Stimulated activated CD8-positive, alpha-beta memory T cell treated with anti-CD3 and anti-CD28 coated beads, Interleukin-7, amount 100 ng/mL, for 48 hours (primary cell): ENCODE measurements around the gene F5.
A peak's percentile ranks its signal among the peaks of the same experiment; 100 is the strongest.
"Not testable (repeated sequence)": the region's sequence is repeated elsewhere in the genome, so short reads cannot be mapped to it uniquely, and the experiment has no call there.

Experiments
- DNase-seq, 2 donors: peaks; one replicate each; pipeline ENCODE4 v3.0.0-alpha.2; 2020; ENCODE audit warnings: low read depth in 1 of 2; ENCODE audit errors: extremely low read depth in 1 of 2

F5 gene

DNA sequence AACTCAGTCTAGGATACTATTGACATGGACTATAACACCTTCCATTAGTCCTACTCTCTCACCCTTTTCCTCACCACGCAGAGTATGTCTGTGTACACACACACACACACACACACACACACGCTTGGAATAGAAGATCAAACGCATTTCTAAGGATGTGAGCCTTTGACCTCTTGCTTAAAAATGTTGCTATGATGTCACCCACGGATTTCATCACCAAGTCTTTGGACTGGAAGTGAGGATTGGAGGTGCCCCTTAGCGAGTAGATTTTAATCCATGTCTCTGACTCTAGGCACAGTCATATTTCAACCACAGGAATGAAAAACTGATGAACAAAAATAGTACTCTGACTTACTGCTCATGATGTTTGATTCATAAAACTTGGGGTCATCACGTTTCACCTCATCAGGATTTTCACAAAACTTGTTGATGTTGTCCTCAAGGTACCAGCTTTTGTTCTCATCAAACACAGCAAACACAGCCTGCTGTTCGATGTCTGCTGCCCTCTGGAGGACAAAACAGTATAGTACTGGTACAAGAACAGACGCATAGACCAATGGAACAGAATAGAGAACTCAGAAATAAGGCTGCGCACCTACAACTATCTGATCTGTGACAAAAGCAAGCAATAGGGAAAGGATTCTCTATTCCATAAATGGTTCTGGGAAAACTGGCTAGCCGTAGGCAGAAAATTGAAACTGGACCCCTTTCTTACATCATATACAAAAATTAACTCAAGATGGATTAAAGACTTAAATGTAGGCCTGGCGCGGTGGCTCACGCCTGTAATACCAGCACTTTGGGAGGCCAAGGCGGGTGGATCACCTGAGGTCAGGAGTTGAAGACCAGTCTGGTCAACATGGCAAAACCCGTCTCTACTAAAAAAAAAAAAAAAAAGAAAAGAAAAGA, 39.9 kb downstream of the F5 start:
- peak; percentile 4 to 18 for DNase-seq

DNA sequence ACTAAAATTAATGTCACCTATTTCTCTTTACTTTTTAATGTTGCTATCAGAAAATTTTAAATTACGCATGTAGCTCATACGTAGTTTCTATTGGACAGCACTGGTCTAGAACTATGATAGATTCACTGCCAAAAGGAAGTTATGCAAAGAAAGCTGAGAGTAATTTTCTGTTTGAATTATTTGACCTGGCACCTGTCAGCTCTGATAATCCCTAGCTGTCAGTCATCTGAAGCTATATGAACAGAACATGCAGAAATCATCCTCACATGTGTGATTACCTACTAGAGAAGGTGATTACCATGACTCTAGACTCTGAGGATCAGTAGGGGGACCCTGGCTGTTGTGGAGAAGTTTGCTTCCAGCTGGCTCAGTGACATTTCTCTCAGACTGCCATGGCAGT, 40.8 kb downstream of the F5 start:
- DNase-seq: no peak

DNA sequence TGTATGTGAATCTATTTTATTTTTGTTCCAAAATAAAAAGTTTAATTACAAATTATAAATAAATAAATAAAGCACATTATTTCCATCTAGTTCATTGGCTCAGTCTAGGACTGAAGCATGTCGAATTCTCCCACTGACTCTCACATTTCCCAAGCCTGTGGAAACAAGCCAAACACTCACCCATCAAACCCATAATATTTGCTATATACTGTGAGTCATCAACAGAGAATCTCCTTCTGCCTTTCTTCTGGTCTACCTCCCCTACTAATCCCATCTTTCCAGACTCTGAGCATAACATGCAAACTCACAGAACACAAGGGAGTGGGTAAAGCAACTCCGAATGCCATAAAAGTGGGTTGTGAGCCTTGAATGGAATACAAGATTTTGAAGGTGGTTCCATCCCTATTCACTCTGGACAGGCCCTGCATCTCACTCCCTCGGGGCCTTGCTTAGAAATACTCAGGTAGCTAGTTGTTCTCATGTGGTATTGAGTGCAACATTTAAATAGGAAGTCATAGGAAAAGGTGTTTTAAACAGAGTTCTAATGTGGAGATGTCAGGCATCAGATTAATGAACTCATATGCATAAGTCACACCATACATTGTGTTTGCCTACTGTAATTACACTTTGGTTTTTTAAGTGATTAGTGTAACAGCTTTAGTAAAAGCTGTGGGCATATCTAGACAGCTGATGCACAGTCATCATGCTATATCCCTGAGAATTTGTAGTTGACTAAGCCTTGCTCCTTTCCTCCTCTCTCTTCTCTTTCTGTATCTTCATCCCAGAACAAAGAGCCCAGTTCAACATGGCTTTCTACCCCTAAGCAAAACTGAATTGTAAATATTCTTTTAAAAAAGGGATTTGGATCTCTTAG, 47.0 kb downstream of the F5 start:
- no peak for DNase-seq

DNA sequence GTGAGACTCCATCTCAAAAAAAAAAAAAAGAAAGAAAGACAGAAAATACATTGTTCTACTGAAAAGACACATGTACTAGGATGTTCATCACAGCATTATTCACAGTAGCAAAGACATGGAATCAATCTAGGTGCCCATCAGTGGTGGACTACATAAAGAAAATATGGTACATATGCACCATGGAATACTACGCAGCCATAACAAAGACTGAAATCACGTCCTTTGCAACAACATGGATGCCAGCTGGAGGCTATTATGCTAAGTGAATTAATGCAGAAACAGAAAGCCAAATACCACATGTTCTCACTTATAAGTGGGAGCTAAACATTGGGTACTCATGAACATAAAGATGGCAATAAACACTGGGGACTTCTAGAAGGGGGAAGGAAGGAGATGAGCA, 51.6 kb downstream of the F5 start:
- DNase-seq: no peak

DNA sequence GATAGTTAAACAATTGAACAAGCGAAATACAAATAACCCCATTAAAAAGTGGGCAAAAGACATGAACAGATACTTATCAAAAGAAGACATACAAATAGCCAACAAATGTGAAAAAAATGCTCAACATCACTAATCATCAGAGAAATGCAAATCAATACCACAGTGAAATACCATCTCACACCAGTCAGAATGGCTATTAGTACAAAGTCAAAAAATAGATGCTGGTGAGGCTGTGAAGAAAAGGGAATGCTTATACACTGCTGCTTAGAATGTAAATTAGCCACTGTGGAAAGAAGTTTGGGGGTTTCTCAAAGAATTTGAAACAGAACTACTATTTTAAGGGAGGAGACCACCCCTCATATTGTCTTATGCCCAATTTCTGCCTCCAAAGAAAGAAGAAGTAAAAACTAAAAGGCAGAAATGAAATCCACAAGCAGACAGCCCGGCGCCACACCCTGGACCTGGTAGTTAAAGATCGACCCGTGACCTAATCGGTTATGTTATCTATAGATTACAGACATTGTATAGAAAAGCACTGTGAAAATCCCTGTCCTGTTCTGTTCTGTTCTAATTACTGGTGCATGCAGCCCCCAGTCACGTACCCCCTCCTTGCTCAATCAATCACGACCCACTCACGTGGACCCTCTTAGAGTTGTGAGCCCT, 52.6 kb downstream of the F5 start:
- not testable (repeated sequence) for DNase-seq

DNA sequence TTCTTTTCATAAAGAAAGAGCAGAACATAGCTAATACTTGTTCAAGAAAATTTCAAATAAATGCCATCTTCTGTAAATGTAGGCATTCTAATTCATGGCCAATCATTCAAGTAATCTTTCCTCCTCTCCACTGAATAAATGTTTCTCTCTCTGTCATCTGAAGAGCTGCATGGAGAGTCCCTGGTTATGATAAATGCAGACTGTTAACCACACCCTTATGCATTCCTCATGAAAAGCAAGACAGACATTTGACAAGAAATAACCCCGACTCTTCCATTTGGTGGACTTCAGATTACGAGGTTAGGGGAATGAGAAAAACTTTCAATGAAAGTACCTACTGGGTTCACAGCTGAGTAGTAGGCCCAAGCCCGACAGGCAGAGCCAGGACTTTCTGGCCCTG, 55.8 kb downstream of the F5 start:
- no peak for DNase-seq

DNA sequence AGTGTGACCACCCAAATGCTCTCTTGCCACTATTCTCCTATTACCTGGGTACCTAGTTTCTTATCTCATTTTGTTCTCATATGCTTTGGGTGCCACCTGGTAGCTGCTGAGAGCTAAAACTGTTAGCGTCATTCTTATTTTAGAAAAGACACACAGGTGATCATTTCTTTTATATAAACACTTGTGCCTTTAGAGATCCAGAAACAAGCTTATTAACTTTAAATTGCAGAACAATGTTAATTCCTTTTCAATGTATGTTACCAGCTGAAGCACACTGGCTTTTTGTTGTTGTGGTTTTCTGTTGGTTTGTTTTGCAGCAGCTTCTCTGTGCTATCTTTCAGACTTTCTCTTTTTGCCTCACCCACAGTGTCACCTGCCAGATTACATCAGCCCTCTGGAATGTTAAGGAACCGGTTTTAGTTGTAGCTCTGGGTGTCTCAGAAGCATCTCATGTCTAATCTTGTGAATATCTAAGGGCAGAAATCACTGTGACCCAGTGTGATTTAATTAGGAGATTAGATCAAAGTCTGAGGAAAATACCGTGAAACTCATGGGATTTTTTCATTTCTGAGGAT, 57.1 kb downstream of the F5 start:
- no peak for DNase-seq

DNA sequence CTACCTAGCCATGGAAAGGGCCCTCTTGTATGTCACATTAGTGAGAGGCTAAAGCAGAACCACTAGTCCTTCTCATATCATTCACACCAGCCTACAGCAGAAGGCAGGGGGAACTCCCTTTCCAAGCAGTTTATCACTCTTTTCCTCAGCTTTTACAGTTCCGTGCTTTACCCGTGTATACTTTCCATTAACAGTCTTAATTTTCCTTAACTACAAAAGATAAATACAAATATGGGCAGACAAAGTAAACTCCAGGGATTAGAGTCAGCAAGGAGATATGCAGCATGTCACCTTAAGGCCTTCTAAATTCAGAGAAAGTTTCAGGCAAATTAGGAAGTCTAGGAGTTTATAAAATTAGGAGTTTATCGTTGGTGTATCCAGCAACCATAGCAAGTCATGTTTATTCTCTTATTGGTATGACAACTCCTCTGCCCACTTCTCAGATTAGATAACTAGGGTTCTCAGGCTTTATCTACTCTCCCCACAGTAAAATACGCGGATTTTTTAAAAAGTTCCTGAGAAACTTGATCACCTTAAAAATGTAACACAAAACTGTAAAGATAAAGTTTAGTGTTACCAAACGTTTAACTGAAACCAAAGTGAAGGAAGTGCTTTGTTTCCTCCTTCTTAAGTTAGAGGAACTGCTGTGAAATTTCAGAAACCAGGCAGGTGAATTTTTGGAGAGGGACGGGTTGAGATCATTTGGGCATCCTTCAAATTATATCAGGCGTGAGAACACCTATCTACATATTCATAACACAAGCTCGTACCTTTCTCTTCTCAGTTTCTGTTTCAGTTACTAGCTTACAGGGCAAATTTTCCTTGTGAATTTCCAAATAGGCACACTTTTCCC, 57.8 kb downstream of the F5 start:
- DNase-seq: no peak

DNA sequence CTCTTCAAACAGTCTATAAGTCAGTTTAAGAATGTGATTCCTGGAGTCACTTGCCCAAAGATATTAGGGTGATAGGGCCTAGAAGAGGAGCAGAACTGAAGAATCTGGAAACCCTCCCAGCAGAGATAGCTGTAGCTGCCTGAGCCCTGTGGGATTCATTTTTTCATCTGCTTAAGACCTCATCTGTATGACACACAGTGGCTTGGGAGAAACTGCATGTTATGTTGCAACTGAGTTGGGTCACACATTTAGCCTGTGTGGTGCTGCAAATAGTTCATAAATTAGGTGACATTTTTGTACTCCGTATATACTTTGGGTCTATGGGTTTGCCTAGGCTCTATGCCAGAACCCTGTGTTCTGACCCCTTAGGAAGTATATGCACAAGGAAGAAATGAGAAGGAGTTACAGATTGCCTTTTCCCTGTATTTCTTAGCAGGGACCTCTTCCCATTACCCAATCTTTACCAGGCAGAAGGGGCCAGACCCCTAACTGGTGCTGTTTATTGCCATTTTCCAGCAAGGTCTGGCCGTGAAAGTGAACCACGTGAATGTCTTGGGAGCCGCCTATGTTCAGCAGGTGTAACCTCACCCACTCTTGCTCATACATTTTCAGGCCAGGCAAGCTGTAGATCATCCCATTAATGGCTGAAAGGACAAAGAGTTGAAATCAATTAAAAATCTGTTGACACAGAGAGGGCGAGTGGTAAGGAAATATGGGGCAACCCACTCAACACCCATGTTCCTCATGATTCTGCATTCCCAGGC, 58.6 kb downstream of the F5 start:
- DNase-seq: no peak

DNA sequence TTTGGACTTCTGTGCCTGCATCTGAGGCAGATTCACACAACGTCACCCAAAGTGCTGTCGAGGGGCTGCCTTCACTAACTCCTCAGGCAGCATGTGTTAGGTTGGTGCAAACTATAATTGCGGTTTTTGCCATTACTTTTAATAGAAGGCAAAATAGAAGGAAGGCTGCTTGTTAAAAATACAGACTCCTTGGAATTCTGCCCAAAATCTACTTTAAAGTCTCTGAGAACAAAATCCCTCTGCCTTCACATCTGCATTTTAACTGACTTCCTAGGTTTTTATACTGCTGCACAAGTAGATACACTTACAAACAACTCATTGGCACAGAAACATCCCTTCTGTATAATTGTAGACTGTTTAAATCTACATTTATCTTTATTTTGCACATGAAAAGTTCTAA, 59.3 kb downstream of the F5 start:
- no peak for DNase-seq

DNA sequence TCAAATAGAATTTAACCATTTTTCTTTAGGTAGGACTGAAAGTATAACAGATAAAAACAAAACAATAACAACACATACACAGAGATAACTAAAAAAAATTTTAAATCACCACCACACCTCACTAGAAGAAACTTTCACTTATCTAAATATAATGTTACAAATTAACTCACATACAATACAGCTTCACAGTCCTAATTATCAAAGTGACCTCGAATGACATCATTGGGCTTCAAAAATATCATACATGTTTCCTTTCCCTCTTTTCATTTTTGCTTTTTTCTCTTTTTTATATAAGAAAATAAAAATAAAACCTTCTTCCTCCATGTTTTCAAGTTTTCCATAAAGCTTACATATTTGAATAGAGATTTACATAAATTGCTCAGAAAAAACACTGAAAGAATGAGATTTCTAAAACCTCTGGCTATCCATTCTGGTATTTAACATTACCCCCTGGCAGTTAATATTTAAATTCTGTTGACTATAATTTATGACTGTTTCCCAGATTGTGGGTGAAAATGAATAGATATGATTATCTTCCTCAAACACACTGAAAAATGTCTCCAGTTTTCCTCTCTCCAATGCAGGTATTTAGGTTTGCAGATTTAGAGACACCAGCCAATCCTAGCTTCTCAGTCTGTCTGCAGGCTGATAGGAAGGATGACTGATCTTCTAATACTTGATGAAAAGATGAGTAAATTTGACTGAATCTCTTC, 60.0 kb downstream of the F5 start:
- no peak for DNase-seq

DNA sequence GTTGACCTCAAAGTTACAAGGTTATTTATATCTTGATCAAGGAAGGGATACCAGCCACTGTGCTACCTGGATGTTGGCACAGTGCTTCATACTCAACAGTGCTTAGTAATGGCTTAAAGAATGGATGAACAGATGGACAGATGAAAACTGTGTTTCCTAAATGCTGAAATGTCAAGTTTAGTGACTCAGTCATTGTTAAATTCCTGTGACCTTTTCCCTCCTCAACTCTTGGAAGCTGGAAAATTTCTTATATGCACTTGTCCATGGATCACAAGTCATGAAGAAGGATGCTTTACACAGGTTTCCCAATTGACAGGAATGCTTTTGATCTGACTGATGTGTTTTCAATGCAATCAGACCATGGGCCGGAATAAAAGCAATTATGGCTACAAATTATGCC, 60.9 kb downstream of the F5 start:
- no peak for DNase-seq

DNA sequence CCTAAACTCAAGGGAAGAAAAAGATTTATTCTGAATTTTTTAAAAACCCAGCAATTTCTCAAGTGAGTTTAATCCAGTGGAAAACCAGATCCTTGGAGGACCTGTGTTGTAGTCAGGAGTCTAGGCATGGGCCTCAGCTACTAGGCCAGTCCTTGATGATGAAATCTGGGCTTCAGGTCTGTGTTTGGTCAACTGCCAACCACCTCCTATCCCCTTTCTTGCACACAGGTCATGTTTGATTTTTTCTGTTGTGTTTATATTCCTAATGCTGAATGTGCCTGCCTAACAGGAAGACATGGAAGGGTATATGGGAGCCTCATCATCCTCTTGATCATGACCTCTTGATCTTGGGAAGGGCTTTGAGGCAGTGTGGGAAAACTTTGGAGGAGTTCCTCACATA, 62.4 kb downstream of the F5 start:
- no peak for DNase-seq

DNA sequence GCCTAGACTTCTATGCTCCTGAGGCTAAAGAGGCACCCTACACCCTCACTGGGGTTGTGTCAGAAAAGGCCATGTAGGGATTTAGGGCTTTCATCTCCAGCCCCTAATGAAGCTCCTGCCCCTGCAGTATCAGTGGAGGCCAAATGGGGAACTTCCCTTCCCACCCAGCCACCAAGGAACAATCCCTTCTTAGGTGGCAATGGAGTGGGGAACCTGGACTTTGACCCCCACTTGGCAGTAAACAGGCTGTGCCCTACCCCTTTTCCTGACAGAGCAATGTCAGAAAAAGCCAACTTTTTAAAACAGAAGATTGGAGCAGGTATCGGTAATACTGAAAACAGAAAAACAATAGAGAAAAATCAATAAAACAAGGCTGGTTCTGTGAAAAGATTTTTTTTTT, 65.1 kb downstream of the F5 start:
- no peak for DNase-seq

DNA sequence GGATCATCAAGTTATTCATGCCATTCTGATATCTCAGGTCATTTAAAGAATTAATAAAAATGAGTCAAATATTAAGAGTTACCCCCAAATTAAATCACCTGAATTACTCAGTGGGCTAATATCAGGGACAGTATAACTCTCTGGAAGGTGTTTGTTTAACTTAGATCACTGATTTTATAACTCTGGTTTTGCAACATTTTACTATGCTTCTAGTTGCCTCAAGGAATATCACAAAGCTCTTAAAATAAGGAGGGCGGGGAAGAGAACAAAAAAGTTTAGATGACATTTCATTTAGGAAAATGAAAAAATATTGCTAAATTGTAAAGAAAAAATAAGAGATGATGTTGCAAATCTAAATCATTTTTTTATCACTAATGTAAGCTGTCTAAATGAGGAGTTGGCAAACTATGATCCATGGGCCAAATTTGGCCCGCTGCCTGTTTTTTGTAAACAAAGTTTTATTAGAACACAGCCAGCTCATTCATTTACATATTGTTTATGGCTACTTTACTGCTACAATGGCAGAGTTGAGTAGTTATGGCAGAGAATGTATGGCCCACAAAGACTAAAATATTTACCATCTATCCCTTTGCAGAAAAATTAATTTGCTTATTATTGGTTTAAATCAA, 68.6 kb downstream of the F5 start:
- DNase-seq: no peak

DNA sequence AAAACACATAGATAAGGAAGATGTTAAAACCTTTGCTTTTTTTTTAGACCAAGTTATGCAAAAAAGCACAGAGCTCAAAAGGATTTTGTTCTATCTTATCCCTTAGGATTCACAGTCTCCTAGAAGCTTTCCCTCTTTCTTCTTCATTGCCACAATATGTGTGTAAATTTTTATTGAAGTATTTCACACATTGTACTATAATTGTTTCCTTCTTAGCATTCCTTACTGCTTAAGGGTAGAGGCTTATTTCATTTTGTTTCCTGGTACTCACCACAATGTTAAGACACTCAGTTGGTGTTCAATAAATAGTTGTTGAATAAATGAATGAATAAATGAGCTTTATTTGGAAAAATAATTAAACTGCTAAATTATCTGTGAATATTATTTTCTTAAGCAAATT, 70.6 kb downstream of the F5 start:
- no peak for DNase-seq

DNA sequence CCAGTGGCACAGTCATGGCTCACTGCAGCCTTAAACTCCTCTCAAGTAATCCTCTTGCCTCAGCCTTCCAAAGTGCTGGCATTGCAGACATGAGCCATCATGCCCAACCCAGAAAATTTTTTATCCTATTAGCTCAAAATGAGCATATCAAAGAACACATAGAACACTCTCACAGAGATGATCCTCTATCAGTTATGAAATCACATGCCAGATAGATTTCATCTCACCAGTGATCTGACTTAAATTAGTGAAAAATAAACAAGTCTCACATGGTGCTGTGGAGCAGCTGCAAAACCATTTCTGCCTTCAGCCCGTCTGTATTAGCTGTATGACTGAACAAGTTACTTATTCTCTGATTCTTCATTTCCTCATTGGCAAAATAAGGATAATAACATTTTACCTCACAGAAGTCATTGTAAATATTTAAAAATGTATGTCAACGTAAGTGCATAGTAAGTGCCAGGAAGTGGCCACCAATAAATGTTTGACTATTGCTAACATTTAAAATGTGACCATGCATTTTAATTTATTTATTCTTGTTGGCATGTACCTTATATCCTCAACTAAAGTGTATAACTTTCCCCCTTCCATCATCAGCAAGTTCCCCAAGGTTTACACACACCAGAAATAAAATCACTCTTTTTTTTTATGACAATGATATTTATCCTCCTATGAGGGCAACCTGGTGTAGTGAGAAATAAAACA, 71.6 kb downstream of the F5 start:
- no peak for DNase-seq

DNA sequence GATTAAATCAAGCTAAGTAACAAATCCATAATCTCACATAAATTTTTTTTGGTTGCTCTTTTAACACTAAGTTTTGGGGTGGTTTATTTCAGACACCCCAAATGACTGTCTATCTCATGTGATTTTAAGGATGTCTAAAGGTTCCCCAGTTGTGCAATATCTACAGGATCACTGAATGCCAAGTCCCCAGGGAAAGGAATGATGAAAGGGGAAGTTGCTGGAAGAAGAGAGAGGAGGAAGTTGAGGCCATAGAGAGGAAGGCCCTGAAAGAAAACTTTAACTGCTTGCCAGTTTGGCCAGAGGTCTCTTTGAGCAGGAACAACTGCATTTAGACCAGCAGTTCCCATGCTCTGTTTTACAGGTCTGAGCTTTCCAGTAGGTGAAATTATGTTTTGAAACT, 73.1 kb downstream of the F5 start:
- no peak for DNase-seq
